Heart left ventricle (tissue), 13 donors: ENCODE measurements around the gene GDPD3.

ENCODE experiments used
- POLR2A ChIP-seq, 2 donors: fragments of 450-650 bp; IDR thresholded peaks; one replicate each; pipeline ENCODE4 v1.6.1; 2017; ENCODE audit warnings: antibody characterized with exemption in 2 of 2, mild to moderate bottlenecking in 2 of 2, moderate library complexity in 2 of 2
- TF ChIP-seq, protein P1 (sequence below), 12 donors: fragments of 200-600 bp; sonication (generic) in 4 of 12; IDR thresholded peaks; one replicate each; pipeline versions ENCODE4 v1.5.0 to v1.8.0; 2018 to 2022; ENCODE audit warnings: antibody characterized with exemption in 12 of 12, mild to moderate bottlenecking in 5 of 12
- donor health status: ischemic (EF 13 %, LVEDD 7.1; RV severe dilation, severe dysfunction).
- donor health status: DM: no; HTN: yes; CAD: no.
- donor health status: DM: no; HTN: no; CAD: no.
- donor health status: ischemic (EF 25% LVEDD 6.9; RV normal size, moderate dysfunction).
- donor health status: ischemic (EF 25% LVEDD 5.7; RV mildly dilated, moderate dysfunction).
- donor health status: ischemic (EF 35%, LVEDD 5.7; RV mildly dilated, moderate dysfunction).
- donor health status: nonischemic (EF 11% LVEDD 7.7; RV severe dilation, severe dysfunction).
- donor health status: DM: yes; HTN: yes; CAD: no.
- donor health status: PGD.
- donor health status: ischemic (EF 29% LVEDD 5.4; RV normal size, mild dysfunction).
- donor health status: nonischemic (EF 23%, LVEDD 6.1; RV moderate dilation, normal function).

DNA sequence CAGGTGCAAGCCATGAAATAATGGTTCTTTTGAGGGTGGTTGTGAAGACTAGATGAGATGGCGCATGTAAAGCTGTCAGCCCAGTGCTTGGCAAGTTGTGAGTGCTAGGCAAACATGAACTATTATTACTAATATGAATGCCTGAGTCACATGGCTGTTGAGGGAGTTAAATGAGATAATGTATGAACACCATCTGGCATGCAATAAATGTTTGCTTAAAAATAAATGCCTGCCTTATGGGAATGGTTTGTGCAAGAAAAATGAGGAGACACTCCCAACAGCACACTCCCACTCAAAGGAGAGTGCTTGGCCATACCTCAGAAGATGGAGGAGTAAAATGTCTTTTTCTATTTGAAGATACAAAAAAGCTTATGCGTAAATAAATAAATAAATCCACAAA is 6.1 kb upstream of the GDPD3 start:
- TF ChIP-seq, protein P1, sequence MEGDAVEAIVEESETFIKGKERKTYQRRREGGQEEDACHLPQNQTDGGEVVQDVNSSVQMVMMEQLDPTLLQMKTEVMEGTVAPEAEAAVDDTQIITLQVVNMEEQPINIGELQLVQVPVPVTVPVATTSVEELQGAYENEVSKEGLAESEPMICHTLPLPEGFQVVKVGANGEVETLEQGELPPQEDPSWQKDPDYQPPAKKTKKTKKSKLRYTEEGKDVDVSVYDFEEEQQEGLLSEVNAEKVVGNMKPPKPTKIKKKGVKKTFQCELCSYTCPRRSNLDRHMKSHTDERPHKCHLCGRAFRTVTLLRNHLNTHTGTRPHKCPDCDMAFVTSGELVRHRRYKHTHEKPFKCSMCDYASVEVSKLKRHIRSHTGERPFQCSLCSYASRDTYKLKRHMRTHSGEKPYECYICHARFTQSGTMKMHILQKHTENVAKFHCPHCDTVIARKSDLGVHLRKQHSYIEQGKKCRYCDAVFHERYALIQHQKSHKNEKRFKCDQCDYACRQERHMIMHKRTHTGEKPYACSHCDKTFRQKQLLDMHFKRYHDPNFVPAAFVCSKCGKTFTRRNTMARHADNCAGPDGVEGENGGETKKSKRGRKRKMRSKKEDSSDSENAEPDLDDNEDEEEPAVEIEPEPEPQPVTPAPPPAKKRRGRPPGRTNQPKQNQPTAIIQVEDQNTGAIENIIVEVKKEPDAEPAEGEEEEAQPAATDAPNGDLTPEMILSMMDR (IDR thresholded peaks at IDR 0.05): no peak
- no peak for TF ChIP-seq POLR2A (IDR thresholded peaks at IDR 0.05)
